ENCODE measurements around the gene LYPD6. TPM values are rescaled to one million over a fixed set of nuclear protein-coding genes. Genes with fewer than 3 reads are reported as not detected.

The LYPD6 gene
- total RNA-seq, 4 donors from 2014 or later = 0.46 TPM; not detected in 3

DNA sequence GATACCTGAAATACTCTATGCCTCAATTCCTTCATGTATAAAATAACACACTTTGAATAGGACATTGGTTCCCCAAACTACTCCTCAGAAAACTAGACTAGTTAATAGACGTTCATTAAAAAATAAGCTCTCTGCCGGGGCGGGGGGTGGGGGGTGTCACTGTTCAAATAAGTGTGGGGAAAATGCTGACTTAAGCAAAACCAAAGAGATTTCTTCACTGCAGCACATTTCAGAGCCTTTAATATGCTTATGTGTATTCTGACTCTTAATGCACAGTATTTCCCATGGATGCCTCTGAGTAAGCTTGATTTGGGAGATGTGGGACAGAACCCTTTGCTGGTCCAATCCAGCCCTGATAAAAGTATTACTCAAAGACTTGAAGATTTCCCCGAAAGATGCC lies 93.2 kb downstream of the LYPD6 start:
- Histone ChIP-seq H3K27me3 (no peaks in the 10 kb centered on the region), H3K9me3 (no peaks in the 10 kb centered on the region), H3K4me3 (no peak overlapping the region), H3K27ac (no peak overlapping the region), H3K4me1 (no peaks in the 10 kb centered on the region), H3K36me3 (no peaks in the 10 kb centered on the region)
- intact Hi-C loops (cut with DNase I; ENCODE audit: low total_unique reads) (no loop called here), in situ Hi-C loops (cut with MboI; ENCODE audit: low sequenced_read_pairs in 4 of 4) (no loop called here)
- DNase-seq = no peak
- ATAC-seq = no peak
- no peak for TF ChIP-seq POLR2A (IDR thresholded peaks at IDR 0.05)
- TF ChIP-seq, protein P1, sequence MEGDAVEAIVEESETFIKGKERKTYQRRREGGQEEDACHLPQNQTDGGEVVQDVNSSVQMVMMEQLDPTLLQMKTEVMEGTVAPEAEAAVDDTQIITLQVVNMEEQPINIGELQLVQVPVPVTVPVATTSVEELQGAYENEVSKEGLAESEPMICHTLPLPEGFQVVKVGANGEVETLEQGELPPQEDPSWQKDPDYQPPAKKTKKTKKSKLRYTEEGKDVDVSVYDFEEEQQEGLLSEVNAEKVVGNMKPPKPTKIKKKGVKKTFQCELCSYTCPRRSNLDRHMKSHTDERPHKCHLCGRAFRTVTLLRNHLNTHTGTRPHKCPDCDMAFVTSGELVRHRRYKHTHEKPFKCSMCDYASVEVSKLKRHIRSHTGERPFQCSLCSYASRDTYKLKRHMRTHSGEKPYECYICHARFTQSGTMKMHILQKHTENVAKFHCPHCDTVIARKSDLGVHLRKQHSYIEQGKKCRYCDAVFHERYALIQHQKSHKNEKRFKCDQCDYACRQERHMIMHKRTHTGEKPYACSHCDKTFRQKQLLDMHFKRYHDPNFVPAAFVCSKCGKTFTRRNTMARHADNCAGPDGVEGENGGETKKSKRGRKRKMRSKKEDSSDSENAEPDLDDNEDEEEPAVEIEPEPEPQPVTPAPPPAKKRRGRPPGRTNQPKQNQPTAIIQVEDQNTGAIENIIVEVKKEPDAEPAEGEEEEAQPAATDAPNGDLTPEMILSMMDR (IDR thresholded peaks at IDR 0.05 in 4 of 5, conservative IDR thresholded peaks at IDR 0.05 in 1 of 5) = no peak

DNA sequence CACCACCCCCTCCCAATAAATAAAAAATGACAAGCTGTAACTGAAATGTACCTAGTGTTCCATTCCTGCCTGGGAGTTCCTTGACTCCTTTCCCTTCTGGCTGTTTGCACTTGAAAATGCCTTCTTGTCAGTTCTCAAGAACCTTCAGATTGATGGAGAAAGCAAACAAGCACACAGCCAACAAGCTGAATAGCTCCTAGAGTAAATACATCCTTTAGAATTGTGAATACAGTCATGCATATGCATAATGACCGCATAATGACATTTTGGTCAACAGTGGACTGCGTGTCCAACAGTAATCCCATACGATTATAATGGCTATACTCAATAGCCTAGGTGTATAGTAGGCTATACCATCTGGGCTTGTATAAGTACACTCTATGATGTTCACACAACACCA lies 97.0 kb downstream of the LYPD6 start:
- Histone ChIP-seq H3K27me3 (no peaks in the 10 kb centered on the region), H3K27ac (no peak overlapping the region), H3K9me3 (no peaks in the 10 kb centered on the region), H3K4me1 (no peaks in the 10 kb centered on the region), H3K4me3 (no peak overlapping the region), H3K36me3 (no peaks in the 10 kb centered on the region)
- TF ChIP-seq, protein P1 (IDR thresholded peaks at IDR 0.05 in 4 of 5, conservative IDR thresholded peaks at IDR 0.05 in 1 of 5) = no peak
- TF ChIP-seq POLR2A (IDR thresholded peaks at IDR 0.05) = no peak
- intact Hi-C loops (cut with DNase I; ENCODE audit: low total_unique reads) (no loop called here), in situ Hi-C loops (cut with MboI; ENCODE audit: low sequenced_read_pairs in 4 of 4) (no loop called here)
- ATAC-seq (no peak), DNase-seq (no peak)

DNA sequence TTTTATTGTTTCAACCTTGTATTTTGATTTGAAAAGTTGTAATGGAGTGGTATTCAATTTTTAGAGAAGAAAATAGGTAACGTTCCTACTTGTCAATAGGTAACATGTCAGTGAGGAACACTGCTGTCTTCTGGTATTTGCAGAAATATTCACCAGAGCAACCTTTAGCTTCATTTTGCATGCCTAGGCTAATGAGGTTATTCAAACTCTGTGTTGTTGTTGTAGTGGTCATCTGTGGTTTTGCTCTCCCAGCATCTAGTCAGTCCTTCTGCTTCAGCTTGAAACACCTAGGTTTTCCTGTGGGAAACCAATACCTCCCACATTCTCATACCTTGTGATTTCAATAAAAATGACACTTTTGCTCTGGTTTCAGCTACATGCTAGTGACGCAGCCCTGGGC lies 98.4 kb downstream of the LYPD6 start:
- Histone ChIP-seq H3K27ac (no peak overlapping the region), H3K36me3 (no peaks in the 10 kb centered on the region), H3K9me3 (no peaks in the 10 kb centered on the region), H3K4me3 (no peak overlapping the region), H3K4me1 (no peaks in the 10 kb centered on the region), H3K27me3 (no peaks in the 10 kb centered on the region)
- no peak for TF ChIP-seq POLR2A (IDR thresholded peaks at IDR 0.05)
- TF ChIP-seq, protein P1 (IDR thresholded peaks at IDR 0.05 in 4 of 5, conservative IDR thresholded peaks at IDR 0.05 in 1 of 5) = no peak
- in situ Hi-C loops (cut with MboI; ENCODE audit: low sequenced_read_pairs in 4 of 4) (no loop called here), intact Hi-C loops (cut with DNase I; ENCODE audit: low total_unique reads) (no loop called here)
- DNase-seq (no peak), ATAC-seq (no peak)

DNA sequence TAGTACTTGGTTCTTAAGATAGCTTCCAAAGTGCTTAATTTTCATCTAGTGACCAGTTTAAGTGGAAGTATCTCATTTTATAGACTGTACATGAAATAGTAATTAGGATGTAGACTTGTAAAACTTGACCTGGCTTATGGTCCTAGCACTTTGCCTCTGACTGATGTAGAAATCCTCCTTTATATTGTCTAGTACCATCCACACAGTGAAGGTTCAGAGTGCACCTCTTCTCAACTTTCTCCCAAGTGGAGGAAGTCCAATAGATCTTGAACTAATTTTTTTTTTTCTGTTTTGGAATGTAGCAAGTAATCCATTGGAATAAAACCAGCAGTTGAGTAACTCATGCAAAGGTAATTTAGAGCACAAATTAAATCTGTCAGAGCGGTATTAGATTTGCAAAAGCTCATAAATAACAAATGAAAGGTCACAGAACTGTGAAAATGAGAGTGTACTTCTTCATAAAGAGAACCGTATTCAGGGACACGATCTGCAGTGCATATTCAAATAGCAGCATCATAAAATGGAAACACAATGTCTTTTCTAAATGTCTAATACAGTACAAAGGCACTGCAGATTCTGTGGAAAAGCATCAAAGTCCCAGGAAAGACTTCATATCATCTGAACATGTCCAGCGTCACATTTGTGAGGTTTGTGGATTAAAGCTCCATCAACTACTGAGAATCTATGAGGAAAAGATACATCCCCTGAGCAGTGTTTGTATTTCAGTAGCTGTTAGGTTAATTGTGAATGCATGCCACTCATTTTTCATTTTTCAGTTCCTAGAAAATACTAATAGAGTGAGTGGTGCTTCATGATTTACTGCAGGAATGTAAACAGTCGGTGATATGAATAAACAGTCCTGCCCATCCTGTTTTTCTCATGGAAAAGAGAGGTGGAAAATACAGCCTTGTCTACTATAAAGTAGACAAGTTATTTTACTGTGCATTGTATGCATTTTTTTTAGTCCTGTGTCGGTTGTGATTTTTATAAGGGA lies 100.7 kb downstream of the LYPD6 start:
- in situ Hi-C loops (cut with MboI; ENCODE audit: low sequenced_read_pairs in 4 of 4) = no loop called here
- ATAC-seq (no peak), DNase-seq (no peak)
- no peak for TF ChIP-seq POLR2A (IDR thresholded peaks at IDR 0.05)
- TF ChIP-seq, protein P1 (IDR thresholded peaks at IDR 0.05 in 4 of 5, conservative IDR thresholded peaks at IDR 0.05 in 1 of 5) = no peak
- Histone ChIP-seq H3K36me3 (no peaks in the 10 kb centered on the region), H3K27ac (no peak overlapping the region), H3K27me3 (no peaks in the 10 kb centered on the region), H3K4me3 (no peak overlapping the region), H3K4me1 (no peaks in the 10 kb centered on the region), H3K9me3 (no peaks in the 10 kb centered on the region)
- intact Hi-C loops (cut with DNase I; ENCODE audit: low total_unique reads) = no loop called here
